Hepatocyte (in vitro differentiated cells): ENCODE results near the gene ACTR1A.

Source experiments
- CTCF ChIP-seq: fragments of 200-600 bp; sonication (generic); IDR thresholded peaks from 2 replicates; pipeline ENCODE4 v1.5.1; 2016; ENCODE audit warnings: antibody characterized with exemption, mild to moderate bottlenecking; ENCODE audit not compliant: poor library complexity
- EZH2 ChIP-seq: fragments of 200-600 bp; sonication (generic); IDR thresholded peaks from 2 replicates; pipeline ENCODE4 v1.6.1; 2016; ENCODE audit warnings: antibody characterized with exemption, mild to moderate bottlenecking, borderline replicate concordance
- EZH2phosphoT487 ChIP-seq: fragments of 200-600 bp; sonication (generic); IDR thresholded peaks from one replicate; pipeline ENCODE4 v1.6.1; 2018; ENCODE audit warnings: antibody characterized with exemption, mild to moderate bottlenecking, low read depth, moderate library complexity; ENCODE audit not compliant: unreplicated experiment, severe bottlenecking

GRCh38 chr10:102549549-102549948, 47.0 kb upstream of the ACTR1A start:
- no peak for TF ChIP-seq CTCF
- no peak for TF ChIP-seq EZH2
- TF ChIP-seq EZH2phosphoT487, result no peak
